B cell (primary cell): ENCODE results near the gene CRACR2A. TPM values are rescaled to one million over a fixed set of nuclear protein-coding genes. Genes with fewer than 3 reads are reported as not detected.

ENCODE experiments used
- ATAC-seq: fragments of 200-7000 bp; cut with Tn5 transposase; one replicate; pipeline ENCODE4 v1.10.0; 2021; ENCODE audit warnings: low read depth, mild to moderate bottlenecking, moderate number of reproducible peaks, moderate library complexity
- CTCF ChIA-PET: fragments of 350-600 bp; sonication (Branson Sonifier 250); formaldehyde crosslinking; loops from one replicate; lab custom pipeline; 2021; ENCODE audit warnings: antibody characterized with exemption, inconsistent platforms; lab: Charles Lee
- POLR2A ChIA-PET: fragments of 350-600 bp; sonication (Branson Sonifier 250); formaldehyde crosslinking; loops from one replicate; lab custom pipeline; 2021; ENCODE audit warnings: antibody characterized with exemption; lab: Charles Lee
- DNase-seq: peaks from one replicate; pipeline ENCODE4 v3.0.0; 2013
- H2AFZ ChIP-seq: 2 replicates; pipeline ENCODE4 v1.6.1; 2012; ENCODE audit warnings: mild to moderate bottlenecking, low read depth, low read length; ENCODE audit not compliant: insufficient read depth, poor library complexity, severe bottlenecking
- H3K27ac ChIP-seq, 2 donors: 1 replicate in 1 of 2; 2 replicates in 1 of 2; pipeline ENCODE4 v1.5.1; 2012 to 2013; ENCODE audit warnings: low read length in 2 of 2, mild to moderate bottlenecking in 2 of 2, moderate library complexity in 1 of 2
- H3K27me3 ChIP-seq, 4 experiments: fragments of 200-600 bp in 1 of 4; sonication (generic) in 1 of 4; replicated peaks in 1 of 4; 1 replicate in 2 of 4; 2 replicates in 2 of 4; pipeline versions ENCODE4 v1.6.1 to v1.7.0; 2013 to 2016; ENCODE audit warnings: low read length in 3 of 4, mild to moderate bottlenecking in 2 of 4, mixed read lengths in 1 of 4, moderate library complexity in 1 of 4; ENCODE audit not compliant: insufficient read depth in 4 of 4, control insufficient read depth in 3 of 4; ENCODE audit errors: control extremely low read depth in 1 of 4
- H3K36me3 ChIP-seq, 2 experiments: replicated peaks in 1 of 2; 1 replicate in 1 of 2; 2 replicates in 1 of 2; pipeline versions ENCODE4 v1.6.1 to v1.7.1; 2013; ENCODE audit warnings: low read length in 1 of 2; ENCODE audit not compliant: insufficient read depth in 2 of 2, control insufficient read depth in 1 of 2; ENCODE audit errors: control extremely low read depth in 1 of 2, extremely low read depth in 1 of 2
- H3K4me1 ChIP-seq, 2 donors: fragments of 200-600 bp in 1 of 2; sonication (generic) in 1 of 2; 1 replicate in 1 of 2; 2 replicates in 1 of 2; pipeline versions ENCODE4 v1.5.1 to v1.6.1; 2013 to 2017; ENCODE audit warnings: low read length in 2 of 2; ENCODE audit not compliant: control insufficient read depth in 2 of 2, insufficient read depth in 2 of 2
- H3K4me2 ChIP-seq: replicated peaks from 2 replicates; pipeline ENCODE3; 2012; ENCODE audit warnings: mild to moderate bottlenecking, low read depth, low read length; ENCODE audit not compliant: poor library complexity, severe bottlenecking
- H3K4me3 ChIP-seq, 5 experiments: fragments of 200-600 bp in 1 of 5; sonication (generic) in 1 of 5; 1 replicate in 3 of 5; 2 replicates in 2 of 5; pipeline versions ENCODE4 v1.5.1 to v1.7.0; 2011 to 2016; ENCODE audit warnings: low read length in 4 of 5, mild to moderate bottlenecking in 4 of 5, low read depth in 2 of 5, control low read depth in 1 of 5, moderate library complexity in 1 of 5; ENCODE audit not compliant: insufficient read depth in 1 of 5; ENCODE audit errors: control extremely low read depth in 1 of 5, extremely low read depth in 1 of 5
- H3K79me2 ChIP-seq: fragments of 200-600 bp; sonication (generic); one replicate; pipeline ENCODE4 v1.6.0; 2016; ENCODE audit warnings: low read length; ENCODE audit not compliant: control insufficient read depth, insufficient read depth
- H3K9ac ChIP-seq: fragments of 200-600 bp; sonication (generic); 2 replicates; pipeline ENCODE4 v1.6.1; 2017; ENCODE audit warnings: mild to moderate bottlenecking, low read length, moderate library complexity
- H3K9me3 ChIP-seq, 3 donors: one replicate each; pipeline versions ENCODE4 v1.6.1 to v1.7.1; 2013; ENCODE audit warnings: low read length in 2 of 3; ENCODE audit not compliant: control insufficient read depth in 2 of 3, insufficient read depth in 1 of 3; ENCODE audit errors: control extremely low read depth in 1 of 3
- H4K20me1 ChIP-seq: 2 replicates; pipeline ENCODE4 v1.6.0; 2012; ENCODE audit warnings: mild to moderate bottlenecking, low read length; ENCODE audit not compliant: insufficient read depth, control insufficient read depth, poor library complexity, severe bottlenecking
- H3K27ac Mint-ChIP-seq: one replicate; pipeline ENCODE4 v1.8.0; 2021; ENCODE audit warnings: mixed read lengths
- H3K27me3 Mint-ChIP-seq: one replicate; pipeline ENCODE4 v1.8.0; 2021; ENCODE audit warnings: mixed read lengths
- H3K4me1 Mint-ChIP-seq: one replicate; pipeline ENCODE4 v1.8.0; 2021; ENCODE audit warnings: mixed read lengths
- H3K4me3 Mint-ChIP-seq: one replicate; pipeline ENCODE4 v1.8.0; 2021; ENCODE audit warnings: mixed read lengths
- H3K9me3 Mint-ChIP-seq: one replicate; pipeline ENCODE4 v1.8.0; 2022; ENCODE audit warnings: mixed read lengths; ENCODE audit not compliant: insufficient read depth
- CTCF ChIP-seq: fragments of 200-600 bp; IDR thresholded peaks from one replicate; pipeline ENCODE4 v1.8.0; 2022; ENCODE audit warnings: antibody characterized with exemption, mild to moderate bottlenecking
- EZH2 ChIP-seq: IDR thresholded peaks from 2 replicates; pipeline ENCODE4 v1.6.1; 2012; ENCODE audit warnings: borderline replicate concordance, low read depth, mild to moderate bottlenecking, moderate library complexity, low read length; ENCODE audit not compliant: insufficient read depth, poor library complexity, severe bottlenecking
- WGBS: methylation state at CpG from one replicate; pipeline ENCODE4 v1.1.5; 2013; ENCODE audit warnings: missing lambda C conversion rate; ENCODE audit not compliant: insufficient coverage; 5-methylcytosine and 5-hydroxymethylcytosine counted together
- intact Hi-C: fragments of 100-400 bp; cut with micrococcal nuclease; formaldehyde crosslinking; loops from one replicate; pipeline ENCODE4 v1.10.0; 2022
- polyA plus RNA-seq: library from polyadenylated mRNA; depleted of rRNA; stranded (reverse); fragments of >200 nt; gene quantifications from 2 replicates; pipeline ENCODE4 v1.2.3, GENCODE V29; 2012
- total RNA-seq, 2 donors: library from RNA; stranded (reverse); fragments of 120-200 nt in 1 of 2; gene quantifications; 1 replicate in 1 of 2; 2 replicates in 1 of 2; pipeline versions ENCODE4 v1.2.3 to v1.2.4, GENCODE V29; 2013 to 2022

The CRACR2A gene
- total and polyA plus RNA-seq, 2 donors (not counting 1 experiment from before 2014, with no cell fraction given) = 15.2 to 26.1 TPM

GRCh38 chr12:3752096-3752709 lies 706 bp downstream of the CRACR2A start:
- H2AFZ ChIP-seq = peak overlapping the region; percentile 92
- peaks cover 0 to 1% (median 0%) of the 10 kb centered on the region in 3 donors for H3K9me3 ChIP-seq
- Mint-ChIP-seq H3K27ac (peak overlapping the region; percentile 91), H3K4me3 (peak overlapping the region; percentile 92), H3K27me3 (no peaks in the 10 kb centered on the region), H3K4me1 (peaks cover 34% of the 10 kb centered on the region), H3K9me3 (no peaks in the 10 kb centered on the region)
- ChIA-PET POLR2A (interaction anchor here (1.0 kb wide), 1 partner anchor 121 kb away, joined by 3 read pairs; the partner anchor contains the start of gene PARP11), CTCF (interaction anchor here (1.0 to 1.3 kb wide), 2 partner anchors 24 to 525 kb away, joined by 3 read pairs; no protein-coding TSS in a partner anchor)
- peaks cover 5% of the 10 kb centered on the region for H4K20me1 ChIP-seq
- peak overlapping the region; percentile 68 to 98 (median 82) for H3K4me3 ChIP-seq
- TF ChIP-seq CTCF = no peak
- no peak for TF ChIP-seq EZH2
- WGBS = under 1% methylated on average over 16 of the region's 18 CpGs
- no peaks in the 10 kb centered on the region for H3K36me3 ChIP-seq
- H3K27ac ChIP-seq = peak overlapping the region; percentile 86 to 95
- peak overlapping the region; percentile 94 for H3K4me2 ChIP-seq
- H3K79me2 ChIP-seq = peaks cover 76% of the 10 kb centered on the region
- peak overlapping the region; percentile 88 for H3K9ac ChIP-seq
- intact Hi-C loops = loop anchor here (2.0 to 5.0 kb wide), 4 partner anchors 515 to 939 kb away; partner anchors contain the start of genes ITFG2, TIGAR and TULP3
- H3K4me1 ChIP-seq = peaks cover 20 to 29% of the 10 kb centered on the region in 2 donors
- ATAC-seq = peak; percentile 65
- DNase-seq = peak; percentile 78
- no peaks in the 10 kb centered on the region for H3K27me3 ChIP-seq
